HFF-Myc (cell line): ENCODE results near the gene USP46.

Source experiments
- DNase-seq: peaks from one replicate; pipeline ENCODE4 v3.0.0-alpha.2; 2011; ENCODE audit warnings: low read depth; ENCODE audit errors: extremely low read depth
- H3K4me3 ChIP-seq: replicated peaks from 2 replicates; pipeline ENCODE4 v1.5.1; 2011; ENCODE audit warnings: low read depth, mild to moderate bottlenecking, control low read depth, low read length
- CTCF ChIP-seq: IDR thresholded peaks from 2 replicates; pipeline ENCODE4 v1.5.1; 2012; ENCODE audit warnings: mild to moderate bottlenecking, low read depth, low read length, control low read depth; ENCODE audit errors: missing control alignments

Gene USP46

GRCh38 chr4:52648836-52649235 is 10.3 kb downstream of the USP46 start:
- TF ChIP-seq CTCF, result no peak

GRCh38 chr4:52646741-52647140 is 12.4 kb downstream of the USP46 start:
- DNase-seq, result no peak

More at GRCh38 chr4:52648836-52649235, 10.3 kb downstream of the USP46 start:
- no peak overlapping the region for H3K4me3 ChIP-seq
- no peak for DNase-seq

GRCh38 chr4:52646096-52646495 is 13.0 kb downstream of the USP46 start:
- TF ChIP-seq CTCF, result no peak
- DNase-seq, result no peak
- H3K4me3 ChIP-seq, result no peak overlapping the region

More at GRCh38 chr4:52646741-52647140, 12.4 kb downstream of the USP46 start:
- no peak overlapping the region for H3K4me3 ChIP-seq
- no peak for TF ChIP-seq CTCF

- no peak for DNase-seq
- TF ChIP-seq CTCF, result no peak
- H3K4me3 ChIP-seq, result no peak overlapping the region
Measured at GRCh38 chr4:52645300-52645699, 13.8 kb downstream of the USP46 start.

- TF ChIP-seq CTCF, result no peak
- no peak for DNase-seq
Measured at GRCh38 chr4:52643785-52644244, 15.3 kb downstream of the USP46 start.

GRCh38 chr4:52643190-52643589 is 15.9 kb downstream of the USP46 start:
- DNase-seq, result no peak
- TF ChIP-seq CTCF, result no peak
- H3K4me3 ChIP-seq, result no peak overlapping the region

More at GRCh38 chr4:52643785-52644244, 15.3 kb downstream of the USP46 start:
- no peak overlapping the region for H3K4me3 ChIP-seq
